Stimulated activated CD8-positive, alpha-beta memory T cell treated with anti-CD3 and anti-CD28 coated beads, Interleukin-7, amount 100 ng/mL, for 24 hours (primary cell): ENCODE results near the gene ABCC8.
"Not testable (repeated sequence)": the region's sequence is repeated elsewhere in the genome, so short reads cannot be mapped to it uniquely, and the experiment has no call there.

ENCODE experiments used
- DNase-seq: peaks from one replicate; pipeline ENCODE4 v3.0.0-alpha.2; 2020; ENCODE audit warnings: low read depth

The ABCC8 gene

DNA sequence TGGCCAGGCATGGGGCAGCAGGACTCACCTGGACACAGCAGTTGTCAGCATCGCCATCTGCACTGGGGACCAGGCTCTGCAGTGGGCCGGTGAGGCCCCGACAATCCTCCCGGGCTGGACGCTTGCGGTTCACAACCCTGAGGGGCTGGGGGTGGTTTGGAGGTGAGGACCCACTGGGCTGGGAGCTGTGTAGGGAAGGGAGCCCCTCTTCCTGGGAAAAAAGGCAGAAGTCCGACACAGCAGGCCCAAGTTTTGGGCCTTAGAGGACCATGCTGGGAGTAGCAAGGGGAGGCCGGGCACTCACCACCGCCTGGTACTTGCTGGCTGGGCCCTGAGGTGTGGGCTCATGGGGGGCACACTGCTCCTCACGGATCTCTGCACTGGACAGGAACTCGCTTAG lies 48.4 kb downstream of the ABCC8 start:
- no peak for DNase-seq

DNA sequence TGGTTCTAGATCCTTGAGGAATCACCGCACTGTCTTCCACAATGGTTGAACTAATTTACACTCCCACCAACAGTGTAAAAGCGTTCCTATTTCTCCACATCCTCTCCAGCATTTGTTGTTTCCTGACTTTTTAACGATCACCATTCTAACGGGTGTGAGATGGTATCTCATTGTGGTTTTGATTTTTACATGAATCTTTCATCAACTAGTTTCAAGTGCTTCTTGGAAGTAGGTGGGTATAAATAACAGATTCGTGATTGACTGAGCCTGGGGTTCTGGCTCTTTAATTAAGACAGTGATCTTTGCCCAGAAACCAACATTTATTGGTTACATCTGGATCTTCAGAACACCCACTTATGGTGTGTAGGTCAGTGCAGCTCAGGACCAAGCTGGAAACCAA lies 50.4 kb downstream of the ABCC8 start:
- DNase-seq, result not testable (repeated sequence)

DNA sequence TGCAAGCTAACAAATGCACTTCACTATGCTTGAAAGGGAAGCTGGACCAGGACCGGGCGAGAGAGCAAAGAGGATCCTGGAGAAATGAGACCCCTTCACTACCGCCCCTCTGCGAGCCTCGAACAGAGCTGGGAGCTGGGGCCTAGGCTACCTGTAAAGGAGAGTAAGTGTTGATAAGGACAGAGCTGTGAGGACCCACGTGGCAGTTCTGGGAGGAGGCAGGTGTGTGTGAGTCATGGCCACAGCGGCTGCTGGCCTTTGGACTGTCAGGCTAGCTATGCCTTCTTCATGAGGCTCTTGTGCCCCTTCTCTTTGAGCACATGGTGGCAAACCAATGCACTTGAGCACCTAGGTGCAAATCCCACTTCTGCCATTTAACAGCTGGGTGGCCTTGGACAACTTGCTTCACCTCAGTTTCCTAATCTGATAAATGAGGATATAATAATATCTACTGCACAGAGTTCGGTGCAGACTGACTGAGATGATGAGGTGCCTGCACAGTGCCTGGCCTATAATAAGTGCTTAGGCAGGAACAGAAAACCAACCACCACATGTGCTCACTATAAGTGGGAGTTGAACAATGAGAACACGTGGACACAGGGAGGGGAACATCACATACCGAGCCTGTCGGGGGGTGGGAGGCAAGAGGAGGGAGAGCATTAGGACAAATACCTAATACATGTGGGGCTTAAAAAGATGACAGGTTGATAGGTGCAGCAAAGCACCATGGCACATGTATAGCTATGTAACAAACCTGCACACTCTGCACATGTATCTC lies 52.9 kb downstream of the ABCC8 start:
- DNase-seq, result no peak

DNA sequence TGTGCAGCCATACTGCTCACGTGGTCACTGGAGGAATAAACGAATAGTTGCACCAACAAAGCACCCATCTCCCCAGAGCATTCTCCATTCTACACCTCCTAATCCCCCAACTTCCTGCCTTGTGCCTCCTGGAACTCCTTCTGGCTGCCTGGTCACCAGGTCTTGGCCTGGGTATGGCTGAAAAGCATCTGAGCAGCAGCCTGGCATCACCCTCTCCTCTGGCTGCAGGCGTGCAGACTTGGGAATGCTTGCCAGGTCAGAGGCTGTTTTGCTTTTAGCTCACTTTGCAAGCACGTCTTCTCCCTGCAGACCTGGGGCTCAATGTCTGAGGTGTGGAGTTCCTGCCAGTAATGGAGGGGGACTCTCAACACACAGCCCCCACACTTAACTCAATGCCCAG lies 54.9 kb downstream of the ABCC8 start:
- no peak for DNase-seq

DNA sequence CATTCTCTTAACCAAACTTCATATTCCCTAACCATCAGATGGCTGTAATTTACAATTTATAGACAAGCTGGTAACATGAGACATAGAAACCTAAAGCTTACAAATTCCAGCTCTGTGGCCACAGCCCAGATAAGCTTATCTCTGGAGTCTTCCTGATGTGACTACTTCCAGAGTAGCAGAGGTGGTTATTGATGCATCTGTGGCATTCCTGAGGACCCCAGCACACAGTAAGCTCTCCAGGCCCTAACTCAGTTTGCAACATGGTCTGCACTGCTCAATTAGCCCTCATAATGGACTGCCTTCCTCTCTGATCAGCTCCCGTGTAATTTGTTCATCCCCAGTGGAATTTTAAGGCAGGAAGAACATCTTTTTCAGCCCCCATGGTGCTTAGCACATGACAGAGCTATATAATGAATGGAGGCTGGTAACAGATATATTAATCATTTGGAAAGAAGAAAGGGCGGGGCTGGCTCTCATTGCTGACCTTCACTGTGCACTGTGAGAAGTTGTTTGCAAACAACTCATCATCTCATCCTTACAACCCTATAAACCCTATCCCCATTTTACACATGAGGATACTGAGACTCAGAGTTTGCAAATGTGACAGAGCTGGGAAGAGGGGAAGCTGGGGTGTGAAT lies 58.1 kb downstream of the ABCC8 start:
- DNase-seq, result no peak

DNA sequence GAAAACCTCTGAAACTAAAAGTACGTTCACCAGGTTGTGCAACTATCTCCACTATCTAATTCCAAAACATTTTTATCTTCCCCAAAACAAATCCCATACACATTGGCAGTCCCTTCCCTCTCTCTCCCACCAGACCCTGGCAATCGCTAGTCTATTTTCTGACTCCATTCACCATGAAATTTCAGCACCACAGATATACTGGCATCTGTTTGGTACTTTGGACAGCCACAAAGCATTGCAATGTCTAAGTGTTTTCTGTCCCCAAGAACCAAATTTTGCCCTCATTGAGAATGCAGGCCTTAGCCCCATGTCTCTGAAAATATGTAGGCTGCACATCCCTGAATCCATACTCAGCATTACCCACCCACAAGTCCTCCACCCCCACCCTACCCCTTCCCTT lies 60.2 kb downstream of the ABCC8 start:
- no peak for DNase-seq

DNA sequence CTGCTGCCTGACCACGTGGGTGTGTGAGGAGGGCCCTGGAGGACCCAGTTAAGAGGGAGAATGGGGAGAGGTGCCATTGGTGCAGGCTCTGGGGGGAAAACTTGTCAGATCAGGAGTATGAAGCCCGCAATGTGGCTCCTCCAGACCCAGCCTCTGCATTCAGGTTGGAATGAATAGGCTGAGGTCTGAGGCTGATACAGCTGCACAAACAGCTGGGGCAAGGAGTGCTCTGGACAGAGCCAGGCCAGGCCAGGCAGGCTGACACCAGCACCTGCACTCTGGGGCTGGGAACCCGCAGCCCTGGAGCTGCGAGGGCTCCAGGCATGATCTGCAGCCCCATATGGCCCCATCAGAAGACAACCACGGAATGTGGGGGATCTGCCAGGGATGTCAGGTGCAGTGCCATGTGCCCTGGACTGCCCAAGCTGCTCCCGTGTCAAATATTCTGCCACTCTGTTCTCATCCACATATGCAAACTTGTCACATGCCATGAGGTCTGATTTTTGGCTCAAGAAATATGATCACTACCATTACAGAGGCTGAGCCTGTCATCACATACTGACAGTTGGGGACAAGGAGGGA lies 61.0 kb downstream of the ABCC8 start:
- DNase-seq, result no peak

DNA sequence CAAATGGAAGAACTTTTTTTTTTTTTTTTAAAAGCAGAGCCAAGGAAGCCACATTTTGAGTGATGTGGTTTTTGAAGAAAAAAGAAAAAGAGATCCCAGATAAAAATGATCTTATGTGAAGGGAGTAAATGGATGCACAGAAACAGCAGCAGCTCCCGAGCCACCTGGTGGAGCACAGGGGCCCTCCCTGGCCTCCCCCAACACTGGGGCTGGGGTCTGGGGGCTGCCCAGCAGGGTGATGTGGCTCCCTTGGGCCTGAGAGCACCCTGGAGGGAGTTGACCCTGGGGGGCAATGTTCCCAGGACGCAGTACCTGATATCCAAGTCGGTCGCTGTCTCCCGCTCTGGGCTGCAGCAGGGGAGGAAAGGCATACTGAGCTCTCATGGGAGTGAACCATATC lies 61.7 kb downstream of the ABCC8 start:
- DNase-seq, result no peak

DNA sequence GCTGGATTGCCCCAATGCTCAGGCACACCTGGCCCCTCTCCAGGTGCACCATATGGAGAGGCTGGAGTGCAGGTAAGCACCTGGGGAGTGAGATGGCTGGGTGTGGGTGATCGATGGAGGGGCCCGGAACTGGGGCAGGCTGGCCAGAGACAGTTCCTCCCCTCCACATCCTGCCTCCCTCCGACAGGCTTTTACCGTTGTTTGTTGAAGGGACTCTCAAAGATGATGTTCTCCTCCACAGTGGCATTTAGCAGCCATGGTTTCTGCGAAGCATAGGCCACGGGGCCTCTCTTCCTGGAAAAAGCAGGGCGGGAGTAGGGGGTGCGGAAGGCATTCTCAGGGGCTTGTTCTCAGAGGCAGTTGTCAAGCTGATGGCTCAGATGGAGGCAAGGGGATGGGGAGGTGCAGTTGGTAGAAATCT lies 62.3 kb downstream of the ABCC8 start:
- no peak for DNase-seq

DNA sequence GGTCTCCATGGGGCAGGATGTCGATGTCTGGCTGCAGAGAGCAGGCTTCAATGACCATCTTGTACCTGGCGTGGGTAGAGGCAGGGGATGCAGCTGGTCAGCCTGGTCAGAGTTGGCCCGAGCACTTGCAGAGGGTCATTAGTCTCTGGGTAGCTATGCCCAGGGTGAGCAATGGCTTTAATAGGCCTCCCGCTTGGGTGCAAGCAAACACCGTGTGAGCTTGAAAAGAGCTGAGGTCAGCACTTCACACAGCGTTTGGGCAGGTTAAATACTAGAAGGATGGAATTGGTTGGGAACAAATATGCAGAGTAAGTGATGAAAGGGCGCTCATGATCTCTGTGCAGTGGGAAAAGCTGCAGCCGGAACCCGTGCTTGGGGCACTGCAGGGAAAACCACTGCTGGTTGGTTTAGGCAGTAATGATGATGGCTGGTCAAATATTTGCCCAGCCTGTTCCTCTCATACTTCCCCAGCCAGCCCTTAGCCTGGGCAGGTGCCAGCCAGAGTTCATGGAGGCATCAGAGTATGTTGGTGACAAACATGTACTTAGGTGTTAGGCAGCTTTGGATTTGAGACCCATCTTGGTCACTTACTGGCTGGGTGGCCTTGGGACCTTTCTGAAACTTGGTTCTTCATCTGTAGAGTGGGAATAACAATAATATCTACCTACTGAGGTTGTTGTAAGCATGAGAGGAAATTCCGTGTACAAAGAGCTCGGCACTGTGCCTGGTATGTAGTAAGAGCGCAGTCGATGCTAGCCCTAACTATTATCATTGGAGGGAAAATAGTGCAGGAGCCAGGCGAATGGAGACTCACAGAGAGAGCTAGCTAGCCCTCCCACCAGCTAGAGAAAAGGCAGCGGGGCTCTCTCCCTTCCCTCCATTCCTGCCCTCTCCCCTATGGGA lies 63.0 kb downstream of the ABCC8 start:
- DNase-seq, result no peak

DNA sequence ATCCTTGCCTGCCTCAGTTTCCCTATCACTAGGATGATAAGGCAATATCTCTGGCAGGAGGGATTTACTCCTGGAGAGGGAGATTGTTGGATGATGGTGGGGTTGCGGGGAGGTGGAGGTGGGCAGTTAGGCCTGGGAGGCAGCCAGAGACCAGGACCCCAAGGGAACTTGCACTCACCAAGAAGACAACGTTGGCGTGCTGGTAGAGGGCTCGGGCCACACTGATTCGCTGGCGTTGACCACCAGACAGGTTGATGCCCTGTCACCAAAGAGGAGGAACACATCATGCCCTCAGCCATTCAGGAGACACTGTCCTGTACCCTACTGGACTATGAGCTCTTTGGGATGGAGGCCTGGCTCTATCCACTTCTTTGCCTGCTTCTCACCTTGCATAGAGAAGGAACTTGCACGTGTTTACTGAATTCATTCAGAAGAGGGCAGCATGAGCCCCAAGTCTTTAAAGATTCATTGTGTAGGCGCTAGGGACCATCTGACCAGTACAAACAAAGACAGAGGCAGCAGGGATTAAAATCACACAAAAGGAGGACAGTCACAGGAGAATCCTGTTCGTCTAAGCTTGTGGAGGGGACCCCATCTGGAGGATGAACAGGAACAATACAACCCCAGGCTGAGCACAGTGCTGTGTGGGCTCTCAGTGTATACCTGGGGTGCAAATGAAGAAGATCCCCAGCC lies 64.0 kb downstream of the ABCC8 start:
- DNase-seq, result no peak

DNA sequence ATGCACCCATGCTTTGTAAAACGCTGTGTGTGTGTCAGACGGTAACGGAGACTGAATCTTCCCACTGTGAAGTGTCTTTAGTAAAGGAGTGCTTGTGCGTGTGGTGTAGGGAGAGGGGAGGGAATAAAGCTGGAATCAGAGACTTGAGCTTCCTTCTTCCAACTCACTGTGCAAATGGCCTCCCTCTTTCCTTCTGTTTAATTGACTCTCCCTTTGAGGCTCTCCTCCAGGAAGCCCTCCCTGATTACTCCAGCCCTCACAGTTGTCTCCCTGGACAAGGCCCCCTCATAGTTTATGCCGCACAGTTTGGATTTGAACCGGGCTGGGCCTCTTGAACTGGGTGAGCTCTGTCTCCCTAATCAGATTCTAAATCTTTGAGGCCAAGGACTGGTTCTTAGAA lies 65.2 kb downstream of the ABCC8 start:
- no peak for DNase-seq

DNA sequence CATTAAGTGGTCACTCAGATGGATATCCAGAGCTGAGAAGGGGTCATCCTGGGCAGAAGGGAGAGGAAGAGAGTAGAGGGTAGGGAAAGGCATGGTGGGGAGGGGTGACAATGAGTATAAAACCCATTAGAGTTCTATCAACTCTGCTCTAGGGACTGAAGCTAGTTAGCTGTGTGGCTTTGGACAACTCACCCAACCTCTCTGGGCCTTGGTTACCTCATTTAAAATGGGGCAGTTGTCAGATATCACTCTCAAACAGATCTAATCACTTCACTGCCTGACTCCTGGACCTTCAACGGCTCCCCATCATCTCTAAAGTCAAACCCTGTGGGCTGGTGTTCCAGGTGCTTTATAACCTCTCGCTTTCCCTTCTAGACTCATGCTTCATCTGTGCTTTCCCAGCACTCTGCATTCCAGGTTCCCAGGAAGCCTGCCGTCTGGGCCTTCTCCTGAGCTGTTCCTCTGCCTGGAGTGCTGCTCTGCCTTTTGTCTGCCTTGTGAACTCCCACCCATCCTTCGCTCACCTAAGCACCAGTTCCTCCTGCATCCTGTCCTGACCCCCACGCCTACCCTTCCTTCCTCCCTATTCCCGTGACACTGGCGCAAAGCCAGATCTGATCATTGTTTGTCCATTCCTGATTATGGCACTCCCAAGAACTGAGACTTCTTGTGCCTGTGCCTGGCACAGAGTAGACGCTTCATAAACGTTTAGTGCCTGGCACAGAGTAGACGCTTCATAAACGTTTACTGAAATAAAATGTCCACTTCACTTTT lies 65.9 kb downstream of the ABCC8 start:
- no peak for DNase-seq

DNA sequence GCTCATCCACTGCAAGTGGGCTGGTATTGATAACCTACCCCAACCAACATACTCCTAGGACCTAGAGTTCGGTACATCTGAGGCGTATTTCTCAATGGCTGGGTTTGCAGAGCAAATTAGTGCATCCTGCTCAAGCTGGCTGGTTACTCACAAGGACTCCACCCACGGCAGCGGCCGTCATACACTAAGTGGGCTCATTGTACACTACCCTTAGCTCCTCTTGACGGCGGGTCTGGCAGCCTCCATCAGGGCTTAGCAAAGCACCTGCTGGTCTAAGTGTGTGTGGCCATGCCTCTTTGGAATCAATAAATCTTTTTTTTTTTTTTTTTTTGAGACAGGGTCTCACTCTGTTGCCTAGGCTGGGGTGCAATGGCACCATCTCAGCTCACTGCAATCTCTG lies 68.0 kb downstream of the ABCC8 start:
- no peak for DNase-seq

DNA sequence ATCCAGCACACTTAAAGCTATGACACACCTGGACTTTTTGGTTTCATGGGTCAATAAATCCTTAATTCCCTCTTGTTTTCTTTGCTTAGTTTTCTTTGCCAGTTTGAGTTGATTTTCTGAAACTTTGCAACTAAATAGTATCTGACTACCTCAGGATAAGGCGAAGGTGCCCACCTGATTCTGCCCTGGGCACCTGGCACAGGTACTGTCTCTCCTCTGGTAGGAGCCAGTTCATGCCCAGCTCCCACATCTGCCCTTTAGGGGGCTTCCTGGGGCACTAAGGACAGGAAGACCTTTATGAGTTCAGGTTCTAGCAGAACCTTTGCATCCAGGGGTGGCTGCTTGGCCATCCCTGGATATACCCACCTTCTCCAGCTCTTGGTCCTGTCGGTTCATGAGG lies 68.6 kb downstream of the ABCC8 start:
- no peak for DNase-seq

DNA sequence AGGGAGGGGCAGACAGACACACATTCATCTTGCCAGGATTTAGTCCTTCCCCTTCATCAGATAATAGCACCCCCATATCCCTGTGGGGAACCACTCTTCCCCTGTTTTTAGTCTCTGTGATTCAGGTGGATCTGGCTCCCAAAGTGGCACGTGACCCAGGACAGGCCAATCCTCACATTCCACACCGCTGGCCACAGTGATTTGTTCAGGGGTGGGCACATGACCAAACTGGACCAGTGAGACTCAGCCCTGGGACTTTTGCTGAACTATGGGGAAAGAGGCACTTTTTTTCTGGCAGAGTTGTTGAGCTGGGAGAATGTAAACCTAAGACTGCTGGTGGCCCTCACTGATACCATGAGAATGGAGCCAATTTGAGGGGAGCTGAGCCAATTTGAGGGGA lies 69.1 kb downstream of the ABCC8 start:
- DNase-seq, result no peak

DNA sequence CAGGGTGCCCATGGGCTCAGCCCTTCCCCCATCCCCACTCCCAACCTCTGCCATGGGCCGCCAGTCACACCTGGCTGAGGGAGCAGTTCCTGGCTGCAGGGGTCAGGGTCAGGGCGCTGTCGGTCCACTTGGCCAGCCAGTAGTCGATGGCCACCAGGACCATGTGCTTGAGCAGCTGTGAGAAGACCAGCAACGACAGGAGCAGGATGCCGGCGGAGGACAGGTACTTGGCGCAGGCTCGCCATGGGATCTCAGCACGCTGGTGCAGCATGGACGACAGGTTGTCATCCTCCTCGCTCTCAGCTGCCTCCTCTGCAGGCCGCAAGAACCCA lies 69.9 kb downstream of the ABCC8 start:
- DNase-seq, result no peak

DNA sequence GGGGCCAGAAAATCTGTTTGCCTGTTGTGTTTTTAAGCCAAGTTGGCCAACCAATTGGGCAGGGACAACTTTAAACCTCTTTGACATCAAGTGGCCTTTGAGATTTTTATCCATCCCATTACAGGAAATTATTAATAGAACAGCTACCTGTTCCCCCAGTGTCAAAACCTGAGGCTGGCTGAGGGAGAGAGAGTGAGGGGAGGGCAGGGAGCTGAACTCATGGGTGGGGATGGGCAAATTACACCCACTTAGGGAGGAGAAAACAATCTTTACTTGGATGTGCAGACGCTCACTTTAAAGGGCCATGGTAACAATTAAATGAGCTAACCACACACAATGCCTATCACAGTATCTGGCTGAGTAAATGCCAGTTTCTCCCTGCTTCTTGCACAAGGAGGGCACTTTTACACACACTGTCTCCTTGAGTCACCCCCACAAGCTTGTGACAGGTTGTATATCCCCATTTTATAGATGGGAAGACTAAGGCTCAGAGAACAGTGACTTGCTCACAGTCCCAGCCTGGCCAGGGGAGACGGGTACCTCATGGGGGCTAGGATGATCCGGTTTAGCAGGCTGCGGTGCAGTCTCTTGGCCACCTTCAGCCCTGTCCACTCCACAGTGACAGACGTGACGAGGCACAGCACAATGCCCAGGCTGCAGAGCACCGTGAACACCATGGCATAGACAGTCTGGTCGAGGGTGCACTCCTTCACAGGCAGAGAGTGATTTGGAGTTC lies 70.4 kb downstream of the ABCC8 start:
- DNase-seq, result no peak

DNA sequence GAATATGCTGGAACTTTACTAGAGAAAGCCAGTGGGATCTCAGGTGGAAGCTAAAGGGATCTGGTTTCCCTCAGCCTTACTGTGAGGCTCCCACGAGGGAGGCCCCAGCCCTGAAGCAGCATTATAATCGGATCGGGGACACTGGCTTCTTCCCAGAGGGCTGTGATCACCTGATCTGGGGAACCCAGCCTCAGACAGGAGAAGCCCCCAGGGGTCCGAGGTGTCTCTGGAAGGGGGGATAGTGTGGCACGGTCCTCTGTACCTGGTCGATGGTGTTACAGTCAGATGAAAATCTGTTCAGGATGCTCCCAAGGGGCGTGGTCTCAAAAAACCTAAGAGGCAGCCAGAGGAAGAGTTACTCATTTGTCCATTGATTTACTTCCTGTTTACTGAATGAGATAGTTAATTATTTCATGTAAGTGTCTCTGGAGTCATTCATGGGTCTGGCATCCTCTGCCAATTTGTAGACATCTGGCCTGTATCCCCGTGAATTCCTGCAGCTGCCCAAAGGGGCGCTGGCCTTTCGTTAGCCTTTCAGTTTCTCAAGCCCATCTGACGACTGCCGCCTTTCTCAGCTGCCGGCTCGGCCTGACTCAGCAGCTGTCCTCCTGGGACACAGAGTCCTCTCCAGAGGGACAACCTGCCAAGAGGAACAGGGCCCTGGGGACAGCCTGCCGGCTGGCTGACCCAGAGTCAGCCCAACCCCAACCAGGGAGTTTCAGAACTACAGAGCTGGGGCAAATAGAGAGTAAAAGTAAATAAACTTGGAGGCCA lies 71.2 kb downstream of the ABCC8 start:
- DNase-seq, result no peak
